Measurements from ENCODE around the gene PLEKHG2. TPM values are rescaled to one million over a fixed set of nuclear protein-coding genes. Genes with fewer than 3 reads are reported as not detected.

The PLEKHG2 gene
- total RNA-seq, 2 experiments from 2014 or later, result 30.4 to 65.9 TPM

GRCh38 chr19:39430675-39431593 lies 18.5 kb downstream of the PLEKHG2 start:
- Histone ChIP-seq H3K4me2 (ENCODE audit: low read length) (no peak overlapping the region), H3K79me2 (ENCODE audit: insufficient read depth, low read depth, low read length) (peaks cover 30% of the 10 kb centered on the region), H3K4me1 (ENCODE audit: insufficient read depth, low read length, poor library complexity, severe bottlenecking) (peaks cover 18% of the 10 kb centered on the region), H3K4me3 (ENCODE audit: low read depth, low read length, poor library complexity, severe bottlenecking) (no peak overlapping the region), H3K36me3 (ENCODE audit: insufficient read depth, low read length) (peaks cover 56% of the 10 kb centered on the region), H2AFZ (ENCODE audit: low read length) (no peak overlapping the region), H4K20me1 (ENCODE audit: insufficient read depth, low read length) (peaks cover 17% of the 10 kb centered on the region), H3K9me3 (ENCODE audit: low read length) (no peaks in the 10 kb centered on the region), H3K9me2 (ENCODE audit: insufficient read depth, low read length) (no peaks in the 10 kb centered on the region), H3K27ac (ENCODE audit: low read depth, low read length, poor library complexity, severe bottlenecking) (peak overlapping the region; percentile 11)
- CTCF ChIA-PET (ENCODE audit: unreplicated experiment), result no interaction called here
- peak; percentile 34 for DNase-seq (ENCODE audit: low spot score)
- POLR2A ChIA-PET, result no interaction called here
- no peak for TF ChIP-seq EZH2phosphoT487 (IDR thresholded peaks at IDR 0.05; ENCODE audit: borderline replicate concordance, low read depth, low read length)
- no peak for TF ChIP-seq CTCF (conservative IDR thresholded peaks at IDR 0.05; ENCODE audit: low read length)
- no TSS peak for BruUV-seq (replicated peaks)
- intact Hi-C loops (cut with micrococcal nuclease; ENCODE audit: unreplicated experiment), result no loop called here

GRCh38 chr19:39432677-39433025 lies 20.2 kb downstream of the PLEKHG2 start:
- H3K4me3 ChIP-seq (ENCODE audit: low read depth, low read length, poor library complexity, severe bottlenecking), result no peak overlapping the region
- peaks cover 26% of the 10 kb centered on the region for H3K4me1 ChIP-seq (ENCODE audit: insufficient read depth, low read length, poor library complexity, severe bottlenecking)
- POLR2A ChIA-PET, result interaction anchor here (0.6 kb wide), 1 partner anchor 15 kb away, joined by 3 read pairs; no protein-coding TSS in a partner anchor

More at GRCh38 chr19:39432677-39433025, 20.2 kb downstream of the PLEKHG2 start:
- TF ChIP-seq CTCF (conservative IDR thresholded peaks at IDR 0.05; ENCODE audit: low read length), result no peak
- no peak for TF ChIP-seq EZH2phosphoT487 (IDR thresholded peaks at IDR 0.05; ENCODE audit: borderline replicate concordance, low read depth, low read length)
- Histone ChIP-seq H2AFZ (ENCODE audit: low read length) (no peak overlapping the region), H3K9me3 (ENCODE audit: low read length) (no peaks in the 10 kb centered on the region), H4K20me1 (ENCODE audit: insufficient read depth, low read length) (peaks cover 17% of the 10 kb centered on the region), H3K4me2 (ENCODE audit: low read length) (0 out of 2 replicates have a peak overlapping the region, but pooled peaks have one; percentile 93), H3K27ac (ENCODE audit: low read depth, low read length, poor library complexity, severe bottlenecking) (no peak overlapping the region), H3K9me2 (ENCODE audit: insufficient read depth, low read length) (no peaks in the 10 kb centered on the region), H3K79me2 (ENCODE audit: insufficient read depth, low read depth, low read length) (peaks cover 36% of the 10 kb centered on the region), H3K36me3 (ENCODE audit: insufficient read depth, low read length) (peaks cover 54% of the 10 kb centered on the region)
- no peak for DNase-seq (ENCODE audit: low spot score)
- intact Hi-C loops (cut with micrococcal nuclease; ENCODE audit: unreplicated experiment), result no loop called here
- CTCF ChIA-PET (ENCODE audit: unreplicated experiment), result no interaction called here
- no TSS peak for BruUV-seq (replicated peaks)

Data from OCI-LY7 (cell line).